NCI-H748 (cell line): ENCODE data around the gene NSG1.
A peak's percentile ranks its signal among the peaks of the same experiment; 100 is the strongest.

ENCODE experiments used
- DNase-seq: peaks from one replicate; lab custom pipeline; 2025; ENCODE audit not compliant: unreplicated experiment; lab: John Stamatoyannopoulos, UW

The NSG1 gene

DNA sequence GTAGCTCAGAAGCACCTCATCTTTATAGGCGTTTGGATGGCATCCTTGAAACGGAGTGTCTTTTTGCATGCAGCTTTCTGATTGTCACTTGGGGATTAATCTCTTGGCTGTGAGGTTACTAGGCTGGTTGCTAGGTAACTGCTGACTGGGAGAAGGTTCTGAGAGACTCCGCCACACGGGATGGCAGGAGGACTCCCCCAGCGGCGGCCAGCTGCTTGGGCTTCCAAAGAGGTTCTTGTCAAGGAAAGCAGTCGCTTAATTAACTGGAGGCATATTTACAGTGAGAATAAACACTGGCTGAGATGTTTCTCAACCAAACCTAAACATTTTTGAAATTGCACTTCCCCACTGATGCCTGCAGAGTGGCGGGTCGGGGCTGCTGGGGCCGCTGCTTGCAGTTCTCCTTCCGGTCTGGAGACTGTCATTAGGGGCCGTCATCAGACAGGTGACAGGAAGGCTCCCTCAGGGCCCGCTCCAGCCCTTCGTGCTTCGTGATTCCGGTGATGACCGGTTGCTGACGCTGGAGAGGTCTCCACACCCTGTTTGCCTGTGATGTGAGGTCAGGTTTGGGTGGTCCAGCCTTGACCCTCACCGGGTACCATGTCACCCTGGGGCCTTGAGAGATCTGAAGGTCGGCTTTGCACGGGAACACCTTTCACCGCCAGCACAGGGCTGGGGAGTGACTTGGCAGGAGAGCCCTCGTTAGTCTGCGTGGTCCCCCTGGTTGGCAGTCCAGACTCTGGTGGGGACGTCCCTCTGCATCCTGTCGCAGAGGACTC lies 9.1 kb downstream of the NSG1 start:
- DNase-seq, result peak; percentile 31

DNA sequence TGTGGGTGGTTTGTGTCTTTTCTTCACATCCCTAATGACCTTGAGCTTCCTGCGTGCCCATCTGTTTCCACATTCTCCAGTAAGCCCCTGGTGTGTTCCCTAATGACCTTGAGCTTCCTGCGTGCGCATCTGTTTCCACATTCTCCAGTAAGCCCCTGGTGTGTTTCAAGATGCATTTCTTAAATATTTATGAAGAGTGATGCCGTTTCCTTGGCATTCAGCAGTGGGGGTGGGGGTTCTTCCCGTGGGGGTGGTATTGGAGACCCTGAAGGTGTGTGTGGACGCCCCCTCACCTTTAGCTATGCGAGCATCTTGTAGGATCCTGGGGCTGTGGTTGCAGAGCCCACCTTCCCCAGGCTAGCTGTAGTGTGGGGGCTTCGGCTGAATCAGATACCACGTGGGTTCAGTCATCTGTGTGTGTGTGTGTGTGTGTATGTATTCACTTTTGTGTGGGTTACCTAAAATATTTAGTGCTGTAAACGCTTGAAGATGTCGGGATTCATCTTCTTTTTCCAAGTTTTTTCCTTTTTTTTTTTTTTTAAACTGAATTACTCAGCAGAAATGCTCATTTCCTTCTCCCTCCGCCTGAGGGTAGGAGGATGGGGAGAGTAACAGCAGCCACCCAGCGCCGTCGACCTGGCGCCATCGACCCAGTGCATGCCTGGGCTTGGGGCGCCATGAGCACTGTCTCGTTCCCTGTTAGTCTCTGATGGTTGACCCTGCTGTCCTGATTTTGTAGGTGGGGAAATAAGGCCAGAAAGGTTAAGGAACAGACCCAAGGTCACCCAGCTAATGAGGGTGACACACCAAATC lies 9.9 kb downstream of the NSG1 start:
- DNase-seq, result no peak

DNA sequence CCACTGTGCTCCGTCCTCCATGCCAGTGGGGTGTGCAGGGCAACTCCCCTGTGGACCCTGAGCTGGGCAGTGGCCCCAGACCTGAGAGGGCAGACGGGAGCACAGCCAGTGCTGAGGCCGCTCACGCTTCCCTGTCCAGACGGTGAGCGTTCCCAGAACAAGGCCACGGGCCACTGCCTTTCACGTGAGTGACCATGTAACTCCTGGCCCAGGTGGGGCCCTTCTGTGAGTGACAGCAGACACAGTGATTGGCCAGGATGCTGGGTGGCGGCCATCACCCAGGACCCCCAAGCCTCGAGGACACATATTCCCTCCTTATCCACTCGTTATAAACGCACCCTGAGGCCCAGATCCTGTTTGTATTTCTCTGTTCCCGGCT lies 10.5 kb downstream of the NSG1 start:
- DNase-seq, result no peak

DNA sequence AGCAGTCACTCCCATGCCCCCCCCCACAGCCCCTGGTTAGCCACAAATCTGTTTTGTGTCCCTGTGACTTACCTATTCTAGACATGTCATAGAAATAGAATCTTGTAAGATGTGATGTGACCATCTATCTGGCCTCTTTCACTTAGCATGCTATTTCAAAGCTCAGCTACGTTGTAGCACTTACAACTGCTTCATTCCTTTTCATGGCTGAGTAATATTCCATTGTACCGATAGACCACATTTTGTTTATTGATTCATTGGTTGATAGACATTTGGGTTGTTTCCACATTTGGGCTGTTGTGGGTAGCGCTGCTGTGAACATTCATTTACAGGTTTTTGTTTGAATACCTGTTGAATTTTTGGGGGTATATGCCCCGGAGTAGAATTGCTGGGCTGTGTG lies 11.5 kb downstream of the NSG1 start:
- DNase-seq, result no peak

DNA sequence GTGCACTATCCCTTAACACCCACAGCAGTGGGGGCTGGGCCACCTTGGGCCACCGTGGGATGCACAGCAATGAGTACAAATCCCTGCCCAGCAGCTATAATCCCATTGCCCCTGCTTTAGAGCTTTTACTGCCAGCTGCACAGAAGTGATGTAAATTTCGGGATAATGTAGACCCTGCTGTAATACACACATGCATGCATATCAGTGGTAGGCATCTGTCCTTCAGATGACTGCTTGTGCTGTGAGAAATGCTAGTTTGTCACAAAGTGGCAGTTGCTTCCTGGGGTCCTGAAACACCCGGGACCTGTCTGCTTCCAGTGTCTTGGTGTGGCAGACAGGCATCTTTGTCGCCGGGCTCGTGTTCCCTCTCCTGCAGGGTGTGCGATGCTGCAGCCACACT lies 14.1 kb downstream of the NSG1 start:
- DNase-seq, result no peak

DNA sequence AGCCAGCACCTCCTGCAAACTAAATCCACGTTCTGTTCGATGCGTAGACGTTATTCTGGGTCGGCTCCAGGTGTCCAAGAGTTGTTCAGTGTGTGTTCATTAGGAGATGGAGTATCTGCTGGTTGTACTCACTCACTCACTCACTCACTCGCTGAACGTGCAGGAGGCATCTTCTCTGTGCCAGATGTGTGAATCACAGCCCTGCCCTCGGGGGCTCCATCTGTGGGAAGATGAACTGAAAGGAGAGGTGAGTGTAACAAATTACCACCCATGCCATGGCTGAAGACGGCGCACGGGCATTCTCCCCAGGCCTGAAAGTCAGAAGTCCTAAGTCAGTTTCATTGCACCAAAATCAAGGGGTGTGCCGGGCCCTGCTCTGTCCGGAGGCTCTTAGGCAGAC lies 16.1 kb downstream of the NSG1 start:
- no peak for DNase-seq

DNA sequence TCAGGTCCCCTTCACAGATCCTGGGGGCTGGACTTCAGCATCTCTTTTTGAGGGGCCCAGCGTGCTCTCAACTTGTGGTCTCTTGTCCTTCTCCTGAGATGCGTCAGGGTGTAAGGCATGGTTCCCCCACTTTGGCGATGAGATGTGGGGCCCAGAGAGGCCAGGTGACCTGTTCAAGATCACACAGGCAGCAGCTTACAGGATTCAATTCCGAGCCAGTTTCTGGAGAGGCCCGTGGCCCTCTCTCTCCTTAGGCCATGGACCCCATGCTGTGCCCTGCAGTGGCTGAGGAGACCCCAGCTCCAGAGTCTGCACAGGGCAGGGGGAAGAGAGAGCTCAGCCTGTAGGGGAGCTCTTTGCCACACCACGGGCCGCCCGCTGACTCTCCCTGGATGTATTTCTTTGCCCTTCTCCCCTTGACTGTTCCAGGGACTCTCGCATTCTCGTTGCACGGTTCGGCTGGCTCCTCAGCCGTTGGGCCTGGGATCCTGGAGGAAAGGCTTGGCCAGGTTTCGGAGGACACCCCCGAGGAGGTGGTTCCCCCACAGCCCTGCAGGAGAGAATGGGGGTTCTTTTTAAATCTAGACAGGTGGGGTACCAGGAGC lies 18.6 kb downstream of the NSG1 start:
- no peak for DNase-seq

DNA sequence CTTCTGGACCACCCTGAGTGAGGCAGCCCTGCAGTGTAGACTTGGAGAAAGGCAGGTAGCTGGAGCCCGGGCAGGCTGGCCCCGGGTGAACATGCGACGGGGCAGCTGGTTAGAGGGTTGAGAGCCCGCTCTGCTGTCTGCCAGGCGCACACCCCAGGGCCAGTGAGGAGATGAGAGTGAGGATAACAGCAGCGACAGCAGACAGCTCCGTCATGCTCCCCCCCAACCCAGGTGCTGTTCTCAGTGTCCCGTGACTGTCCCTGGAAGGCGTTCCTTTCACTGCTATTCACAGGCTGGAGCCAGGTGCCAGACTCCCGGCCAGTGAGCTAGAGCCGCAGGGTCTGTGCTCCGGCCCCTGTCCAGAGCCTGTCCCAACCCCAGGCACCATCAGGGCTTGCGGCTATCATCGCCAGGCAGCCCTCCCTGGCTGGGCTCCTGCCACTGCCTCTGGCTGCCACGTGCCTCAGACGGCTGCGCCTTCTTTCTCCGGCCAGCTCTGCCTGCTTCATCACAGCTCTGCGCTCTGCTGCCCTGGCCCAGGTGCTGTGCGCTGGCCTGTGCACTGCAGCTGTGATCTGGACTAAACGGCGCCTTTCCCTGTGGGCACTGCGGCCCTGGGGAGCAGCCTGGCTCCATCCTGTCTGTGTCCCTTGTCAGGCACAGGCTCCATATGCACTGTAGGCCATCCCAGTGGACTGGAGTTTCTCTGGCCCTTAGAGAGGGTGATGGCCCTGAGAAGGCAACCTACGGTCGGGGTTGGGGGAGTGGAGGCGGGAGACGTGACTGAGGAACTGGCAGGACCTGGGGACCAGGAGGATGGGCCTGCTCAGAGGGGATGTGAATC lies 19.8 kb downstream of the NSG1 start:
- DNase-seq, result no peak

DNA sequence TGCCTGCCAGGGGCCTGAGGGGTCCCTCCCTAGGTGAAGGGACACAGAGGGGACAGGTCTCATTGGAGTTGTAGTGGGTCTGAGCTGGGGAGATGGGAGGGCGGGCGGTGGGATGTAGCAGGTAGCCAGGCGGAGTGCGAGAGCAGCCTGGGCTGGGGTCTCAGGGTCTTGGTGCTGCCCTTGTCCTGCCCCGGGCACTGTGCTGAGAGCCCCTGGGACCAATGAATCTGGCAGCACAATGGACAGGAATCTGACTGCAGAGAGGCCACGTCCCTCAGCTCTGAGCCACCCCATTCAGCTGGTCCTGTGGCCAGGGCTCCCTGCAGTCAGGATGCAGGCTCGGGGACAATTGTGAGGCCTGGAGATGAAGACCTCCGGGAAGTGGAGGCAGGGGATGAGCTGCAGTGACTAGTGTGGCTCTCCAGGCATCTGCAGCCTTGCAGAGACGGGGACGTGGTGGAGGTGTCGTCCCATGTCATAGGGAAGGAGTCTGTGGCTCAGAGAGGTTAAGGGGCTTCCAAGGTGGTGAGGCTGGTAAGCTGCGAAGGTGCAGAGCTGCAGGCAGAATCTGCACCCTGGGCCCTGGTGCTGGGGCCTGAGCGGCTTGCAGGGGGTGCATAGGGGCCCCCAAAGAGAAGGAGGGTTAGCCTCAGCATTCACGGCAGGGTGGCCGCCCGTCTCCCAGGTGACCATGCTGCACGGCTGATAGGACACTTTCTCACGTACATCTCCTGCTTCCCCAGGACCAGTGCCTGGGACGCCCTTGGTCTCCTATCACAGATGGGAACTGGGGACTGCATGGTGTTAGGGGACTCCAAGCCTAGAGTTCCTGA lies 20.6 kb downstream of the NSG1 start:
- no peak for DNase-seq

DNA sequence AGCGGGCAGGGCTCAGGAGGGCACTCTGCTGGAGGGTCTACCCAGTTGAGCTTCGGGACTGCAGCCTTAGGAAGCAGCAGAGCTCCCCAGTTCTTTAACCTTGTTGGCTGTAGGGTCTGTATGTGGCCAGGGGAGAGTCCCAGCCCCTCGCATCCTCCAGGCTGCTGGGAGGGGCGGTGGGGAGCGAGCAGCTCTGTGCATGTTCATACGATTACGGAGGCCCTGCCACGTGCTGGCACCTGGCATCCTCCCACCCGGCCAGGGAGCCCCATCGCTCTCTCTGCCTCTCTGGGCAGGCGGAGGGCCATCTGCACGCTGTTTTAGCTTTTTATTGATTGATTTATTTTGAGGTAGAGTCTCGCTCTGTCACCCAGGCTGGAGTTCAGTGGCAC lies 21.2 kb downstream of the NSG1 start:
- no peak for DNase-seq

DNA sequence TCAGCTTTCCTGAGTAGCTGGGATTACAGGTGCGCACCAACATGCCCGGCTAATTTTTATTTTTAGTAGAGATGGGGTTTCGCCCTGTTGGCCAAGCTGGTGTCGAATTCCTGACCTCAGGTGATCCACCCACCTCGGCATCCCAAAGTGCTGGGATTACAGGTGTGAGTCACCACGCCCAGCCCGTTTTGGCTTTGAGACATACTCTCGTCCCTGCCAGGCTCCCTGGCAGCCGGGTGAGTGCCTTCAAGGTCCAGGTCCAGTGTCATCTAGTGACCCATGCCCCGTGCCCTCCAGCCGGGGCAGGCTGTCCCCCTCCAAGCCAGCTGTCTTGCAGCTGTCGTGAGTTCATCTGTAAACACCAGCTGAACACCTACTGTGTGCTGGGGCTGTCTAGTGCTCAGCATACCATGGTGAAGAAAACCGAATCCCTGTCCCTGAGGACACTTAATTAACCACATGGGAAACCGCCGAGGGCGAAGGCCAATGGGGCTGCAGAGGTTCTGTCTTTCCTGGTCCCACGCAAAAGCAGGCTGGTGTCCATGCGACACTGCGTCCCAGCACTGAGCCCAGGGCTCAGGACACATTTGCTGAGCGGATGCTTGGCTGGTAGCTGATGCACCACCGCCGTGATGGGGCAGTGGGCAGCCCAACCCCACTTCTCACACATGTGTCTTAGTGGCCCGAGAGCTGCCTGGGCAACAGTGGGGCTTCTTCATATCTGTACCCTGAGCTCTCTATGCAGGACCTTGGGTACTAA lies 21.9 kb downstream of the NSG1 start:
- DNase-seq, result no peak

DNA sequence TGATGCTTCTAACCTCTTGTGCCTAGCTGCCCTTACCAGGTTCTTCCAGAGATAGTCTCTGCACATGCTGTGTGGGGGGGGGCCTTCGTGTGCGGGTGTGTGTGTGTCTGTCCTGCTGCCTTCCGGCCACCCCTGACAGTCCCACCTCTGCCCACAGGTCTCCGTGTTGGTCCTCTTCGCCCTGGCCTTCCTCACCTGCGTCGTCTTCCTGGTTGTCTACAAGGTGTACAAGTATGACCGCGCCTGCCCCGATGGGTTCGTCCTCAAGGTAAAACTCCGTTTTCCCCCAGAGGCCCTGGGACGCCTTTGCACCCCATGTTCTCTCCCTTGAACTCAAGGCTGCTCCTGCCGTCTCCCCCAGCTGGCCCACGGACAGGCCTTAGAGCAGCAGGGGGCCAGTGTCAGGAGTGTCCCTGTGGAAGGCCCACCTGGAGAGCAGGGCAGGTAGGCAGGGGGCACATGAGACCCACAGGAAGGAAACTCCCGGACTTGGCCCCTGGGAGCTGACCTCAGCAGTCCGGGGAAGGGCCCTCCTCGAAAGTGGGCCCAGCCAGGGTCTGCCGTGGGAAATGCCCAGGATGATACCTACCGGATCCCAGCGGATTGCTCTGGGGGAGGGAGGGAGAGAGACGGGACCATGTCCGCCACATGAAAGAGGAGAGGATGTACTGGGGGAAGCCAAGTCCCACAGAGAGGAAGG lies 22.7 kb downstream of the NSG1 start:
- no peak for DNase-seq

DNA sequence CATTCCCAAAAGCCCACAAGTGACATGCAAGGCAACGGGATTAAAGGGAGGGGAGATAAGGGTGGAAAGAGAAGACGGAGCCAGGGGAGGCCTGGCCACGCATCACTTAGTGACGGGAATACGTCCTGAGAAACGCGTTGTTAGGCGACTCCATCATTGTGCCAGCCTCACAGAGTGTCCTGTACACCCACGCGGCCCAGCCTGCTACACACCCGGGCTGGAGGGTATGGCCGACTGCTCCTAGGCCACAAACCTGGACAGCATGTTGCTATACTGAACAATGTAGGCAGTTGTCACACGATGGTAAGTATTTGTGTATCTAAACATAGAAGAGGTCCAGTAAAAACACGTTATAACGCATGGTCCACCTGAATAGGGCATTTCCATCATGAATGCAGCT lies 23.4 kb downstream of the NSG1 start:
- DNase-seq, result no peak

DNA sequence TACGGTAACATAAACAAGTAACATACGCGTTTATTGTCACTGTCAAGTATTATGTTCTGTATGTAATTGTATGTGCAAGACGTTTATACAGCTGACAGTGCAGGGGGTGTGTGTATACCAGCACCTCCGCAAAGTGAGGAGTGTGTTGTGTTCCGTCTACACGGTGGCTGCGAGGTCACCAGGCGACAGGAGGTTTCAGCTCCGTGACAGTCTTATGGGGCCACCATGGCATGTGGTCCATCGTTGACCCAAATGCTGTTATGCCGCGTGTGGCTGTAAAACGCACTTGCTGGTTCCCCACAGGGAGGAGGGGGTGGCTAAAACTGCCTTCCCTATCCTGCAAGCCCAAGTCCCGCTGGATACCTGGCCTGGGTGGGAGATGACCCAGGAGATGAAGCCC lies 25.0 kb downstream of the NSG1 start:
- DNase-seq, result no peak

DNA sequence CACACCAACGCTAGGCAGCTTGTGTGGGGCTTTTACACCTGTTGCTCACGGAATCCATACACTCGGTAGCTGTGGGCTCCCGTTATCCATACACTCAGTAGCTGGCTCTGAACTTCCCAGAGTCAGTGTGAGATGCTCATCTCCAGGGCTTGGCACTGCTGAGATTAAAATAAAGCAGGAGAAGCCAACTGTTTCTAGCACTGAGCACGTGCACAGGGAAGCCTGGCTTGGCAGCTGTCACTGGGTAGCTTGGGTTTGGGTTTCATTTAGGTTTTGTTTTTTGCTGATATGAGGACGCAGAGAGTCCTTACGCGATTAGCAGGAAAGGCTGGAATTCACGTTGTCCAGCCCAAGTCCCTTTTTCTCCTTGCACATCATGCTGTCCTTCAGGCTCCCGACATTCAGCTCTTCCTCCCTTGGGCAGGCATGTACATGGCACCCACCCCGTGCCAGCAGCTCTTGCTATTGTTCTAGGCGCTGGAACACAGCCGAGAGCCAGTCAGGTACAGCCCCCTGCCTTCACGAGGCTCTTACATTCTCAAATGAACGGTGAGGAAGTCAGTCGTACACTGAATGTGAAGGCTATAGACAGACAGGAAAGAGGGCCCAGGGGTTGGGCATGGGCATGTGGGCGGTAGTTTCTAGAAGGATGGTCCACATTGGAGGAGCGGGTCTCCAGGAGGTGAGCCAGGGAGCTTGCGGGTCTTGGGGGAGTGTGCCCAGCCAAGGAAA lies 25.9 kb downstream of the NSG1 start:
- no peak for DNase-seq

DNA sequence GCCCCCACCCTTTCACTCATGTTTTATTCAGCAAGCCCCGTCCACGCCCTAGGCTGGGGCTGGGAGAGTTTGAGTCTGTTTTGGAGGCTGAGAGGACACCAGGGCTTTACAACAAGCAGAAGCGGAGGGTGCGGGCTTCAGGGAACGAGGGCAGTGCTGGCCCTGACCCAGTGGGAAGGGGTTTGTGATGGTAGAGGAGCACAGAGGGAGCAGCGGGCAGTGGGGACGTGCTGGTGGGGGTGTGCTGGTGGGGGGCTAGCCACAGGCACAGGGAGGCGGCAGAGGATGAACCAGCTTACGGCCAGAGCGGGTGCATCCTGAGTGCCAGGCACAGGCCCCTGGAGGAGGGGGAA lies 26.4 kb downstream of the NSG1 start:
- DNase-seq, result no peak

DNA sequence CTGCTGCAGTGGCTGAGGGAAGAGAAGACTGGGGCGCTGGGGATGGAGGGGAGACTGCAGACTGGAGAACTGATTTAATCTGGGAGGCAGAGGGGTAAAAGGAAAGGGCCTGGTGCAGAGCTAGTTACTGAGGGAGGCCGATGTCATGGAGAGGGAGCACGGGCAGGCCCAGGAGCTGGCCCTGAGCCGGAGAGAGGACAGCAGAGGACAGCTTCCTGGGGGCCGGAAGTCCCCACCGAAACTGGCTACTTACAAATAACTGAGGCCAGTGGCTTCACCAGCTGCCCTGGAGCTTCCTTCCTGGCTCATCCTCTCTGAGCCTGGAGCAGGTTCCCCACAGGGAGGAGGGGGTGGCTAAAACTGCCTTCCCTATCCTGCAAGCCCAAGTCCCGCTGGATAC lies 26.9 kb downstream of the NSG1 start:
- DNase-seq, result no peak

DNA sequence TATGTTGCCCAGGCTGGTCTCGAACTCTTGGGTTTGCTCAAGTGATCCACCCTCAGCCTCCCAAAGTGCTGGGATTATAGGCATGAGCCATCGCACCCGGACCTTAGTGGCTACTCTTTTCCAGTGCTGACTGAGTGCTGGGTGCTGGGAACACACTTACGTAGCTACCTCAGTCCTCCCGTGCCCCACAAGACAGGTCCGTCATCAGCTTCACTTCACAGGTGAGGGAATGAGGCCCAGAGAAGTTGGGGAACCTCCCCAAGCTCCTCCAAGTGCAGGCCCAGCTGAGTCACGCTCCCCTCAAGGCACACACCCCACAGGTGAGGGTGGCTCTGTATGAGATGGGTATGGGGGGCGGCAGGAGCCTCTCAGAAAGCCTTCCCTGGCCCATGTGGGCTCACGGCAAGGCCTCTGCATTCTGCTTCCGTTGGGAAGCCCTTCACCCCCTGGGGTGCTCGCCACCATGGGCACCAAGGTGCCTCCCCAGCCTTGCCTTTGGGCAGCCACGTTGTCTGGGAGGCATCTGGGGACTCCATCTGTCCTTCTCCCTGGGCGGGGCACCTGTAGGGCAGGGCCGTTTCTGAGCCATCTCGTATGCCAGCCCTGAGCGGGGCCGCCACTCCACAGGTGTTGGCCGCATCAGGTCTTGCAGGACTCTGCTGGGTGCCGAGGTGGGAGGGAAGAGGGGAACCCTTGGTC lies 28.4 kb downstream of the NSG1 start:
- peak; percentile 7 for DNase-seq
